Stomach (tissue), 9 donors: ENCODE measurements around the gene ZCWPW1. TPM values are rescaled to one million over a fixed set of nuclear protein-coding genes. Genes with fewer than 3 reads are reported as not detected.

Source experiments
- DNase-seq, 2 donors: peaks; one replicate each; pipeline versions ENCODE4 v3.0.0 to v3.0.0-alpha.2; 2013 to 2019
- H3K27ac ChIP-seq, 5 donors: fragments of 200-600 bp in 4 of 5; sonication (generic) in 4 of 5; one replicate each; pipeline ENCODE4 v1.5.1; 2013 to 2019; ENCODE audit warnings: mild to moderate bottlenecking in 1 of 5, moderate library complexity in 1 of 5
- H3K27me3 ChIP-seq, 3 donors: fragments of 200-600 bp; sonication (generic); one replicate each; pipeline ENCODE4 v1.5.1; 2017 to 2019; ENCODE audit warnings: mixed run types in 1 of 3
- H3K36me3 ChIP-seq, 4 donors: fragments of 200-600 bp; sonication (generic); 1 replicate in 3 of 4; 2 replicates in 1 of 4; pipeline ENCODE4 v1.5.1; 2016 to 2019
- H3K4me1 ChIP-seq, 4 donors: fragments of 200-600 bp; sonication (generic); one replicate each; pipeline ENCODE4 v1.5.1; 2016 to 2019
- H3K4me3 ChIP-seq, 4 donors: fragments of 200-600 bp; sonication (generic) in 3 of 4; one replicate each; pipeline ENCODE4 v1.5.1; 2016 to 2019; ENCODE audit warnings: mild to moderate bottlenecking in 1 of 4
- H3K9me3 ChIP-seq, 4 donors: fragments of 200-600 bp; sonication (generic); one replicate each; pipeline ENCODE4 v1.5.1; 2016 to 2019
- EP300 ChIP-seq: sonication (generic); formaldehyde crosslinking; IDR thresholded peaks from one replicate; pipeline ENCODE4 v1.6.1; 2017; ENCODE audit warnings: antibody characterized with exemption
- POLR2A ChIP-seq, 4 donors: fragments of 450-650 bp; IDR thresholded peaks; one replicate each; pipeline ENCODE4 v1.6.1; 2016; ENCODE audit warnings: antibody characterized with exemption in 4 of 4, control low read depth in 2 of 4, mild to moderate bottlenecking in 1 of 4, moderate library complexity in 1 of 4
- POLR2AphosphoS5 ChIP-seq, 3 donors: sonication (generic); formaldehyde crosslinking; IDR thresholded peaks; one replicate each; pipeline ENCODE4 v1.6.1; 2016; ENCODE audit warnings: antibody characterized with exemption in 3 of 3
- WGBS, 5 donors: extraction: QIAGEN DNeasy Blood & Tissue Kit in 3 of 5; methylation state at CpG; one replicate each; pipeline versions ENCODE4 v1.1.5 to v1.1.7; 2013 to 2018; 5-methylcytosine and 5-hydroxymethylcytosine counted together
- intact Hi-C: fragments of 100-400 bp; cut with DNase I; formaldehyde crosslinking; loops from one replicate; pipeline ENCODE4 v1.15.1; 2023; ENCODE audit warnings: low total_unique reads
- polyA plus RNA-seq, 3 donors: library from polyadenylated mRNA; stranded (reverse); fragments of 200-250 nt; gene quantifications; one replicate each; pipeline ENCODE4 v1.2.3, GENCODE V29; 2013
- total RNA-seq, 5 donors: library from RNA; depleted of rRNA; stranded (reverse); fragments of >200 nt; gene quantifications; one replicate each; pipeline versions ENCODE4 v1.1.0 to v1.2.3, GENCODE V29; 2014 to 2016
- TF ChIP-seq, protein P1 (sequence below), 7 experiments: fragments of 450-650 bp in 4 of 7; fragments of 200-600 bp in 3 of 7; sonication (generic) in 3 of 7; IDR thresholded peaks; one replicate each; pipeline ENCODE4 v1.5.1; 2016 to 2019; ENCODE audit warnings: antibody characterized with exemption in 7 of 7, control low read depth in 2 of 7, mild to moderate bottlenecking in 1 of 7
- donor health status: healthy with polysubstance abuse.
- donor health status: Bipolar disorder and iron deficiency.
- donor health status: healthy.

ZCWPW1 gene
- total and polyA plus RNA-seq, 8 donors = 0.89 to 44.3 (median 5.2) TPM; not detected in 1

DNA sequence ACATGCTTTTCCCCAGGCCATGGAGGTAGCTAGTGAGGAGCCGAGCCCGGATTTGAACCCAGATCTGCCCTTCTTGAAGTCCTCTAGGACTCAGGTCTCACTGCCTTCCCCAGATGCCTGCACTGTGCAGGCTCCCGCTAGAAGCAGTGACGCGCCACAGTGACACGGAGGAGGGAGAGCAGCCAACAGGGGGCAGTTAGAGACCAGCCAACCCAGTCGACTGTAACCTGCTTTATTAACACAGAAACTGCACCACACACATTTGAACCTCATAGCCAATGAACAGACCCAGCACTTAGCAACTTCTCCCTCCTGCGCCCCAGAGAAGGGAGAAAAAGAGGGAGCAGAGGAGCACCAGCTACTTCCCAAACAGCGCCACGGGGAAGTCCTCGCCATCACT lies 27.8 kb downstream of the ZCWPW1 start:
- peak in 1 of 2 donors; percentile 51 for DNase-seq

GRCh38 chr7:100400041-100400440 lies 28.5 kb downstream of the ZCWPW1 start:
- Histone ChIP-seq H3K36me3 (peaks cover 0 to 13% (median 0%) of the 10 kb centered on the region in 4 donors), H3K9me3 (no peaks in the 10 kb centered on the region), H3K27ac (no peak overlapping the region), H3K4me1 (peaks cover 0 to 6% (median 0%) of the 10 kb centered on the region in 4 donors), H3K27me3 (no peaks in the 10 kb centered on the region), H3K4me3 (no peak overlapping the region)
- intact Hi-C loops = no loop called here
- WGBS, 5 donors = 96 to 100% (median 98%) methylated on average over 3 of the region's 3 CpGs
- TF ChIP-seq POLR2A (IDR thresholded peaks at IDR 0.05) (no peak), EP300 (no peak), POLR2AphosphoS5 (IDR thresholded peaks at IDR 0.05) (no peak)
- TF ChIP-seq, protein P1, sequence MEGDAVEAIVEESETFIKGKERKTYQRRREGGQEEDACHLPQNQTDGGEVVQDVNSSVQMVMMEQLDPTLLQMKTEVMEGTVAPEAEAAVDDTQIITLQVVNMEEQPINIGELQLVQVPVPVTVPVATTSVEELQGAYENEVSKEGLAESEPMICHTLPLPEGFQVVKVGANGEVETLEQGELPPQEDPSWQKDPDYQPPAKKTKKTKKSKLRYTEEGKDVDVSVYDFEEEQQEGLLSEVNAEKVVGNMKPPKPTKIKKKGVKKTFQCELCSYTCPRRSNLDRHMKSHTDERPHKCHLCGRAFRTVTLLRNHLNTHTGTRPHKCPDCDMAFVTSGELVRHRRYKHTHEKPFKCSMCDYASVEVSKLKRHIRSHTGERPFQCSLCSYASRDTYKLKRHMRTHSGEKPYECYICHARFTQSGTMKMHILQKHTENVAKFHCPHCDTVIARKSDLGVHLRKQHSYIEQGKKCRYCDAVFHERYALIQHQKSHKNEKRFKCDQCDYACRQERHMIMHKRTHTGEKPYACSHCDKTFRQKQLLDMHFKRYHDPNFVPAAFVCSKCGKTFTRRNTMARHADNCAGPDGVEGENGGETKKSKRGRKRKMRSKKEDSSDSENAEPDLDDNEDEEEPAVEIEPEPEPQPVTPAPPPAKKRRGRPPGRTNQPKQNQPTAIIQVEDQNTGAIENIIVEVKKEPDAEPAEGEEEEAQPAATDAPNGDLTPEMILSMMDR (IDR thresholded peaks at IDR 0.05) = no peak
- DNase-seq = no peak

More for the DNA sequence above, 27.8 kb downstream of the ZCWPW1 start:
- Histone ChIP-seq H3K36me3 (peaks cover 0 to 13% (median 0%) of the 10 kb centered on the region in 4 donors), H3K9me3 (no peaks in the 10 kb centered on the region), H3K4me3 (no peak overlapping the region), H3K4me1 (peaks cover 0 to 6% (median 0%) of the 10 kb centered on the region in 4 donors), H3K27ac (no peak overlapping the region), H3K27me3 (no peaks in the 10 kb centered on the region)
- WGBS, 5 donors = 77 to 88% (median 82%) methylated on average over 10 to 11 of the region's 11 CpGs
- intact Hi-C loops = no loop called here
- TF ChIP-seq EP300 (no peak), POLR2AphosphoS5 (IDR thresholded peaks at IDR 0.05) (no peak), POLR2A (IDR thresholded peaks at IDR 0.05) (no peak)
- TF ChIP-seq, protein P1 (IDR thresholded peaks at IDR 0.05) = no peak

GRCh38 chr7:100398239-100398638 lies 30.3 kb downstream of the ZCWPW1 start:
- H3K4me3 ChIP-seq = no peak overlapping the region
- 24 to 46% (median 32%) methylated on average over 2 of the region's 2 CpGs for WGBS, 5 donors
- no peak overlapping the region for H3K27ac ChIP-seq
- intact Hi-C loops = no loop called here
- TF ChIP-seq POLR2A (IDR thresholded peaks at IDR 0.05) = no peak
- no peak for TF ChIP-seq POLR2AphosphoS5 (IDR thresholded peaks at IDR 0.05)
- TF ChIP-seq, protein P1 (IDR thresholded peaks at IDR 0.05) = no peak
- no peak for TF ChIP-seq EP300
- DNase-seq = no peak
- peaks cover 0 to 6% (median 0%) of the 10 kb centered on the region in 4 donors for H3K4me1 ChIP-seq
- peaks cover 0 to 9% (median 0%) of the 10 kb centered on the region in 4 donors for H3K36me3 ChIP-seq
- H3K9me3 ChIP-seq = no peaks in the 10 kb centered on the region
- H3K27me3 ChIP-seq = no peaks in the 10 kb centered on the region

GRCh38 chr7:100397315-100398081 lies 31.0 kb downstream of the ZCWPW1 start:
- intact Hi-C loops = no loop called here
- H3K36me3 ChIP-seq = peaks cover 0 to 8% (median 0%) of the 10 kb centered on the region in 4 donors
- TF ChIP-seq, protein P1 (IDR thresholded peaks at IDR 0.05) = no peak
- TF ChIP-seq POLR2AphosphoS5 (IDR thresholded peaks at IDR 0.05) (no peak), POLR2A (IDR thresholded peaks at IDR 0.05) (no peak), EP300 (no peak)
- H3K27me3 ChIP-seq = no peaks in the 10 kb centered on the region
- no peak overlapping the region for H3K4me3 ChIP-seq
- H3K9me3 ChIP-seq = no peaks in the 10 kb centered on the region
- H3K4me1 ChIP-seq = peaks cover 0 to 6% (median 0%) of the 10 kb centered on the region in 4 donors
- 49 to 66% (median 54%) methylated on average over 7 to 13 of the region's 13 CpGs for WGBS, 5 donors
- no peak for DNase-seq
- no peak overlapping the region for H3K27ac ChIP-seq
